Stimulated activated CD8-positive, alpha-beta memory T cell treated with anti-CD3 and anti-CD28 coated beads, Interleukin-12 subunit alpha, Interleukin-12 subunit beta, amount 100 ng/mL, for 1 hour (primary cell): ENCODE measurements around the gene MISFA.
A peak's percentile ranks its signal among the peaks of the same experiment; 100 is the strongest.
"Not testable (repeated sequence)": the region's sequence is repeated elsewhere in the genome, so short reads cannot be mapped to it uniquely, and the experiment has no call there.

Experiments
- DNase-seq: peaks from one replicate; pipeline ENCODE4 v3.0.0-alpha.2; 2020; ENCODE audit warnings: low read depth

Gene MISFA

GRCh38 chr11:18618342-18619025, 18.9 kb downstream of the MISFA start:
- DNase-seq: no peak

GRCh38 chr11:18623707-18624106, 24.1 kb downstream of the MISFA start:
- DNase-seq: no peak

GRCh38 chr11:18624161-18624560, 24.6 kb downstream of the MISFA start:
- DNase-seq: no peak

- no peak for DNase-seq
Observed at GRCh38 chr11:18632841-18633240, 33.3 kb downstream of the MISFA start.

- no peak for DNase-seq
Observed at GRCh38 chr11:18633256-18634139, 33.9 kb downstream of the MISFA start.

- DNase-seq: peak; percentile 96
Observed at GRCh38 chr11:18634140-18635032, 34.8 kb downstream of the MISFA start, which contains the start of gene SPTY2D1. TSS of gene SPTY2D1 (minus strand) at chr11:18634342. CDS start at chr11:18634257, 85 bp downstream.

GRCh38 chr11:18641677-18642076, 42.1 kb downstream of the MISFA start:
- no peak for DNase-seq

- DNase-seq: not testable (repeated sequence)
Observed at GRCh38 chr11:18643034-18643433, 43.4 kb downstream of the MISFA start.

- no peak for DNase-seq
Observed at GRCh38 chr11:18650353-18650752, 50.8 kb downstream of the MISFA start.

GRCh38 chr11:18650859-18651557, 51.4 kb downstream of the MISFA start:
- DNase-seq: no peak
